Measurements from ENCODE around the gene ZMYND11. TPM values are rescaled to one million over a fixed set of nuclear protein-coding genes. Genes with fewer than 3 reads are reported as not detected.

Gene ZMYND11
- total and polyA plus RNA-seq, 2 of the 13 experiments (the other 11 are each of a cell fraction or from before 2014, with no cell fraction given): 17.5 to 38.7 TPM

DNA sequence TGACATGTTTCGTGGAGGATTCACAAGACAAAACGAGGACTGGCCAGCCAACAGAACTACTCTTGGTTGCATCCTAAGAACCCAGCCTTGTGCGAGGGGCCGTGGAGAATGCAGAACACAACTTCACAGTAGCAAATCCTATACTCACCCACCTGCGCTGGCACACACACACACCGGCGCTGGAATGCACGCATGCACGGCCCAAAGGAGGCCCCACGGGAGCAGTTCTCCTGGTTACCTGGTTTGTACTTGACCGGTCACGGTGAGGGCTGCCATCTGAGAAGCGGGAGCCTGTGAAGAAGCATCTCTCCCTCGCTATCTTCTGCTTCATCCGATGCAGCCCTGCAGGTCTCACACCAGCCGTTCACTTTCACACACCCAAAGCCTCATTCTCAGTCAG is 137.8 kb downstream of the ZMYND11 start:
- no peak overlapping the region for H2AFZ ChIP-seq (ENCODE audit: low read length)
- H3K9ac ChIP-seq (ENCODE audit: insufficient read depth, low read depth, low read length): no peak overlapping the region
- H3K27ac ChIP-seq (ENCODE audit: extremely low read length, insufficient read depth, low read length): no peak overlapping the region
- no peak for DNase-seq (ENCODE audit: low spot score)
- in situ Hi-C loops (cut with HindIII; ENCODE audit: extremely low pct_ligation_motif_present, low pct_unique_long_range_greater_than_20kb) (no loop called here), intact Hi-C loops (cut with micrococcal nuclease; ENCODE audit: unreplicated experiment) (no loop called here)
- no peak overlapping the region for H3K4me3 ChIP-seq (replicated peaks in 1 of 3; ENCODE audit: insufficient read depth in 1 of 3, low read depth in 2 of 3, low read length in 3 of 3)
- H3K27me3 ChIP-seq (ENCODE audit: control insufficient read depth in 1 of 2, insufficient read depth in 2 of 2, low read length in 2 of 2): no peaks in the 10 kb centered on the region; a peak in 1 of 5 replicates
- FAIRE-seq: no peak
- H3K4me2 ChIP-seq (ENCODE audit: low read depth, low read length): no peak overlapping the region
- no peaks in the 10 kb centered on the region for H3K79me2 ChIP-seq (ENCODE audit: insufficient read depth, low read length)
- no peak for ATAC-seq
- H3K36me3 ChIP-seq (replicated peaks in 1 of 2; ENCODE audit: control insufficient read depth in 1 of 2, insufficient read depth in 2 of 2, low read length in 2 of 2): peaks cover 0 to 3% of the 10 kb centered on the region in 2 experiments; a peak in 2 of 5 replicates
- no peaks in the 10 kb centered on the region for H3K4me1 ChIP-seq (ENCODE audit: insufficient read depth, low read length)
- ChIA-PET CTCF (ENCODE audit: low intra/inter-chr PET ratio, low total read pairs) (no interaction called here), POLR2A (no interaction called here)
- H3K9me3 ChIP-seq (ENCODE audit: low read length): no peaks in the 10 kb centered on the region
- no peaks in the 10 kb centered on the region for H4K20me1 ChIP-seq (ENCODE audit: insufficient read depth, low read length)
- TF ChIP-seq FLYWCH1 (CRISPR knock-in tag; IDR thresholded peaks at IDR 0.05) (no peak), ZNF749 (CRISPR knock-in tag; IDR thresholded peaks at IDR 0.05; ENCODE audit: borderline replicate concordance) (no peak), WIZ (CRISPR knock-in tag; IDR thresholded peaks at IDR 0.05) (no peak), ZNF558 (CRISPR knock-in tag; IDR thresholded peaks at IDR 0.05; ENCODE audit: borderline replicate concordance) (no peak)
- TF ChIP-seq, protein P1, sequence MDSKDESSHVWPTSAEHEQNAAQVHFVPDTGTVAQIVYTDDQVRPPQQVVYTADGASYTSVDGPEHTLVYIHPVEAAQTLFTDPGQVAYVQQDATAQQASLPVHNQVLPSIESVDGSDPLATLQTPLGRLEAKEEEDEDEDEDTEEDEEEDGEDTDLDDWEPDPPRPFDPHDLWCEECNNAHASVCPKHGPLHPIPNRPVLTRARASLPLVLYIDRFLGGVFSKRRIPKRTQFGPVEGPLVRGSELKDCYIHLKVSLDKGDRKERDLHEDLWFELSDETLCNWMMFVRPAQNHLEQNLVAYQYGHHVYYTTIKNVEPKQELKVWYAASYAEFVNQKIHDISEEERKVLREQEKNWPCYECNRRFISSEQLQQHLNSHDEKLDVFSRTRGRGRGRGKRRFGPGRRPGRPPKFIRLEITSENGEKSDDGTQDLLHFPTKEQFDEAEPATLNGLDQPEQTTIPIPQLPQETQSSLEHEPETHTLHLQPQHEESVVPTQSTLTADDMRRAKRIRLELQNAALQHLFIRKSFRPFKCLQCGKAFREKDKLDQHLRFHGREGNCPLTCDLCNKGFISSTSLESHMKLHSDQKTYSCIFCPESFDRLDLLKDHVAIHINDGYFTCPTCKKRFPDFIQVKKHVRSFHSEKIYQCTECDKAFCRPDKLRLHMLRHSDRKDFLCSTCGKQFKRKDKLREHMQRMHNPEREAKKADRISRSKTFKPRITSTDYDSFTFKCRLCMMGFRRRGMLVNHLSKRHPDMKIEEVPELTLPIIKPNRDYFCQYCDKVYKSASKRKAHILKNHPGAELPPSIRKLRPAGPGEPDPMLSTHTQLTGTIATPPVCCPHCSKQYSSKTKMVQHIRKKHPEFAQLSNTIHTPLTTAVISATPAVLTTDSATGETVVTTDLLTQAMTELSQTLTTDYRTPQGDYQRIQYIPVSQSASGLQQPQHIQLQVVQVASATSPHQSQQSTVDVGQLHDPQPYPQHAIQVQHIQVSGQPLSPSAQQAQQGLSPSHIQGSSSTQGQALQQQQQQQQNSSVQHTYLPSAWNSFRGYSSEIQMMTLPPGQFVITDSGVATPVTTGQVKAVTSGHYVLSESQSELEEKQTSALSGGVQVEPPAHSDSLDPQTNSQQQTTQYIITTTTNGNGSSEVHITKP (CRISPR knock-in tag; IDR thresholded peaks at IDR 0.05; ENCODE audit: low read depth): no peak
- TF ChIP-seq, protein P2, sequence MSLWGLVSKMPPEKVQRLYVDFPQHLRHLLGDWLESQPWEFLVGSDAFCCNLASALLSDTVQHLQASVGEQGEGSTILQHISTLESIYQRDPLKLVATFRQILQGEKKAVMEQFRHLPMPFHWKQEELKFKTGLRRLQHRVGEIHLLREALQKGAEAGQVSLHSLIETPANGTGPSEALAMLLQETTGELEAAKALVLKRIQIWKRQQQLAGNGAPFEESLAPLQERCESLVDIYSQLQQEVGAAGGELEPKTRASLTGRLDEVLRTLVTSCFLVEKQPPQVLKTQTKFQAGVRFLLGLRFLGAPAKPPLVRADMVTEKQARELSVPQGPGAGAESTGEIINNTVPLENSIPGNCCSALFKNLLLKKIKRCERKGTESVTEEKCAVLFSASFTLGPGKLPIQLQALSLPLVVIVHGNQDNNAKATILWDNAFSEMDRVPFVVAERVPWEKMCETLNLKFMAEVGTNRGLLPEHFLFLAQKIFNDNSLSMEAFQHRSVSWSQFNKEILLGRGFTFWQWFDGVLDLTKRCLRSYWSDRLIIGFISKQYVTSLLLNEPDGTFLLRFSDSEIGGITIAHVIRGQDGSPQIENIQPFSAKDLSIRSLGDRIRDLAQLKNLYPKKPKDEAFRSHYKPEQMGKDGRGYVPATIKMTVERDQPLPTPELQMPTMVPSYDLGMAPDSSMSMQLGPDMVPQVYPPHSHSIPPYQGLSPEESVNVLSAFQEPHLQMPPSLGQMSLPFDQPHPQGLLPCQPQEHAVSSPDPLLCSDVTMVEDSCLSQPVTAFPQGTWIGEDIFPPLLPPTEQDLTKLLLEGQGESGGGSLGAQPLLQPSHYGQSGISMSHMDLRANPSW (CRISPR knock-in tag; IDR thresholded peaks at IDR 0.05; ENCODE audit: borderline replicate concordance): no peak
- WGBS (ENCODE audit: low lambda C conversion rate): 94% methylated on average over 14 of the region's 16 CpGs
- no TSS peak for BruUV-seq (replicated peaks)

Data from HepG2 (cell line).